ENCODE data around the gene SLC9A6.

DNA sequence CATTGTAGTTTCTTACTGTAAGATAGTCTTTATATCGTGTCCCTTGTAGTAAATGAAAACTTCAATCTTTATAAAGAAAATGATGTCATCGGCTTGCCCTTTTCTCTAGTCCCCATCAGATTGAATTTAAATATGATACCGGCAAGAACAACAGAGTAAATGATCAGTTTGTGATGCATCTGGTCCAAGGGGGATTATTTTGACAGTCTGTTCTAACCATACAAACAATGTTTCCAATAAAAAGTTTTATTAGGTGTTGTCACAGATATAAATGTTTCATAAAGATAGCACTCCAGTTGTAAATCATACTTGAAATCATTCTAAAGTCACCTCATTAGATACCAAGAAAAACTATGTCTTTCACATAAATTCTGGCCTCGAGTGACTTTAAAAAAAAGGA lies 72.3 kb downstream of the SLC9A6 start:
- TF ChIP-seq EZH2 (IDR thresholded peaks at IDR 0.05) (no peak), POLR2AphosphoS5 (IDR thresholded peaks at IDR 0.05; ENCODE audit: borderline replicate concordance, low read depth, low read length) (no peak)

All from SK-N-MC (cell line).